ENCODE results near the gene SF3A1. TPM values are rescaled to one million over a fixed set of nuclear protein-coding genes. Genes with fewer than 3 reads are reported as not detected.

Gene SF3A1
- total RNA-seq, 2 experiments from 2014 or later, result 247 to 279 TPM

DNA sequence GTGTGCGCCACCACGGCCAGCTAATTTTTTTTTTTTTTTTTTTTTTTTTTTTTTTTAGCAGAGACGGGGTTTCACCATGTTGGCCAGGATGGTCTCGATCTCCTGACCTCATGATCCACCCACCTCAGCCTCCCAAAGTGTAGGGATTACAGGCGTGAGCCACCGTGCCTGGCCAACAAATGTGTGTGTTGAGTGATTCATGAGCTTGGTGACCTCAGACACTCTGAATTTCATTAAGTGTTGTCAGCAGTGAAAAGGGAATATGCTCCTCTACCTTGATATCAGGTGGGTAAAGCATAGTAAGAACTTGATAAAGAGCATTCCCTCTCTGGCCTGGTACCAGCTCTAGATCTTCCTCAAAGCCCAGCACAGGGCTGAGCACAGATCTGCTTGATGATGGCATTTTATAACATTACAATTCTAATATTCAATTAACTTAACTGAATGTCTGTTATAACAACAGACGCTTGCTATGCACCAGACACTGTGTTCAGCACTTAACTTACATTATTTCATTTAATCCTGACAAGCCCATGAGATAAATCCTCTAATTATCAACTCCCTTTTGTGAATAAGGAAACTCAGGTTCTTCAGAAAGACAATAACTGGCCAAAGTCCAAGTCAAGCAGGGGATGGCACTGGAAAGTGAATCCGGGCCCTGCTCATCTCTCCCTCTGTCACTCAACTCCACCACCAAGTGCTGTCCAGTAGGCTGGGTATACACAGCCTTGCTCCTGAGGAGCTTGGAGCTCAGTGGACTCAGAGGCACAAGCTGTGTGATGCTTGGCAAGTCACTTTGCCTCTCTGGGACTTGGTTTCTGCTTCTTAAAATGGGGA lies 42.9 kb downstream of the SF3A1 start:
- Mint-ChIP-seq H3K4me3 (no peak overlapping the region), H3K27ac (peak overlapping the region; percentile 60), H3K27me3 (no peaks in the 10 kb centered on the region), H3K9me3 (no peaks in the 10 kb centered on the region), H3K36me3 (ENCODE audit: low read depth) (peaks cover 77% of the 10 kb centered on the region), H3K4me1 (peaks cover 97% of the 10 kb centered on the region)
- ChIA-PET POLR2A (no interaction called here), CTCF (interaction anchor here (0.6 to 2.3 kb wide), 11 partner anchors 10 to 112 kb away, joined by 3 to 11 read pairs (median 3); partner anchors contain the start of gene MTFP1)
- no peak for DNase-seq

DNA sequence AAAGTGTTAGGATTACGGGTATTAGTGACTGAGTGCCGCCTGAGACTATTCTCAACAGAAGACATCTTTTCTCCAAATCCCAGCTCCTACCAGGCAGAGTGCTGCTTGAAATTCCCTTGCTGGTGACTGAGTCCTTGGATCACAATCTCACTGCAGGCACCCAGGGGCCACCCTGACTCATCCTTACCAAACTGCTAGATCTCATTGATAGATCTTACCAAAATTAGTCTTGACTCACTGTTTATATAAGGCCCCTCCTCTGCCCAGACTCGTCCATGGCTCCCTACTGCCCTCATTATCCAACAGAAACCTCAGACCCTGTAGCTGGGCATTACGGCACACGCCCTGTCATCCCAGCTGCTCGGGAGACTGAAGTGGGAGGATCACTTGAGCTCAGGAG lies 44.6 kb downstream of the SF3A1 start:
- H3K4me1 Mint-ChIP-seq, result peaks cover 96% of the 10 kb centered on the region
- CTCF ChIA-PET, result interaction anchor here (1.1 to 2.3 kb wide), 6 partner anchors 9 to 219 kb away, joined by 3 to 11 read pairs (median 4); partner anchors contain the start of gene TBC1D10A
- no peaks in the 10 kb centered on the region for H3K9me3 Mint-ChIP-seq
- POLR2A ChIA-PET, result no interaction called here
- peak overlapping the region; percentile 57 for H3K27ac Mint-ChIP-seq
- no peak overlapping the region for H3K4me3 Mint-ChIP-seq
- DNase-seq, result no peak
- no peaks in the 10 kb centered on the region for H3K27me3 Mint-ChIP-seq
- peaks cover 74% of the 10 kb centered on the region for H3K36me3 Mint-ChIP-seq (ENCODE audit: low read depth)

DNA sequence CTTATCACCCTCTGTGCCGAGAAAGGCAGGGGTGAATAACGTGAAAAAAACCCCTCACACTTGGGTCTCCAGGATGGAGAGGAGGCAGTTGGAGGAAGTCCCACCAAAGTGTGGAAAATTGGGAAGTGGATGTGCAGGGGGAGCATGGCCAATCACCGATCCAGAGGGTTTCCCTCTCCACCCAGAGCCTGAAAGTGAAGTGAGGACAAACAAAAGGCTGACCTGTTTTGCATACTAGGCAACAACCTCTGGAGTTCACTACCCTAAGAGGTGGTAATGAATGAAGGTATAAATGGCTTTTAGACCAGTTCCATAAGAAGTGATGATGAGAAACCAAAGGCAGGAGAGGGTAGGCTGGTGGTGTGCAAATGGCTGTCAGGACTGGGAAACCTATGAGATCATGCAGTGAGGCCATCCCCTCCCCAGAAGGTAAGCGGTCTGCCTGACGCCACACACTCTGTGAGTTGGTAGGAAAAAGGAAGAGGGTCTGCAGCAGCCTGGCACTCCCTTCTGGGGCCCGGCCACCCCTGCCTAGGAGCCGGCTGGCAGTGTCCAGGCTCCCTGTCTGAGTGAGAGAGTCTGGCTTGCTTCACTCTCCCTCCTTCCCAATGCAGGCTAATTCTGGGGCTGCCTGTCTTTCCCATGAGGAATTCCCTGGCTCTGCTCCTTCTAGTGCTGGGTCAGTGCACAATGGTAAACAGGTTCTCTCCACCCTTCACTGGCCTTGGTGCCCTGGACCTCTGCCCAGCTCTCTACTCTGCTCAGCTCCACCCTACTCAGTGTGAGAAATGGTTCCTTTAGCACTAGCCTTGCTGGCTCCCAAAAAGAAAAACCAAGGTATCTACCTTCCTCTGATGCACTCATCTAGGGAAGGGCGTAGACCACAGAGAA lies 45.6 kb downstream of the SF3A1 start:
- ChIA-PET POLR2A (interaction anchor here (0.6 kb wide), 2 partner anchors 11 to 43 kb away, joined by 6 to 13 read pairs; no protein-coding TSS in a partner anchor), CTCF (interaction anchor here (0.8 to 15.7 kb wide), 8 partner anchors 8 to 31 kb away, joined by 3 to 138 read pairs (median 4); partner anchors contain the start of genes CASTOR1 and TBC1D10A)
- Mint-ChIP-seq H3K36me3 (ENCODE audit: low read depth) (peaks cover 70% of the 10 kb centered on the region), H3K4me3 (no peak overlapping the region), H3K27ac (peak overlapping the region; percentile 89), H3K9me3 (no peaks in the 10 kb centered on the region), H3K27me3 (no peaks in the 10 kb centered on the region), H3K4me1 (peaks cover 97% of the 10 kb centered on the region)
- DNase-seq, result no peak

DNA sequence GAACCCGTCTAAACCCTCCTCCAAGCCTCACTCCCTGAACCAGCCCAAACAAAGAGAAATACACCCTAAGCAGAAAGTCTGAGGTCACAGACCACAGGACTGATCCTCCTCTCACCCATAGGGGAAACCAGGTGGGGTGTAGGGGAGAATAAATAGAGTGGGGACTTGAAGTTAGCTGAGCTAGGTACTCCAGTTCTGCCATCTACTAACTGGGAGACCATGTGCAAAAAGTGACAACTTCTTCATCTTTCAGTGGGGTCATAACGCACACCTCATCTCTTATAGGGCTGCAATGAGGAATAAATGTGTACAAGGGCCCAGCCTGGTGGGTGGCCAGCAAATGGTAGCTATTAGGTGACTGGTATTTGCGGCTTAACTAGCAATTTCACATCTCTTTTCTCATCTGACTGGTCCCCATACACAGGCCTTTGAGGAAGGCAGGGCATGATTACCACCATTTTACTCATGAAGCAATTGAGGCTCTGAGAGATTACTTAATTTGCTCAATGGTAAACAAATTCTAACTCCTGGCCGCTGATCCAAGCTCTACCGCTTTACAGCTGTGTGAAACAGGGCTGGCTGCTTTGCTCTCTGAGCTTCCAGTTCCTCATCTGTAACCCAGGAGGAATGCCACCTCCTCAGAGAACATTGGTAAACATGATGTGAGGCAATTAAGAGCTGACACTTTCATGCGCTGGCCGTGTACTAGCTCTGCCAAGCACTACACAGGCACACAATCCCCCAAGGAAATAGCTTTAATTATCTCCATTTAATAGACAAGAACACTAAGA lies 46.5 kb downstream of the SF3A1 start:
- H3K9me3 Mint-ChIP-seq, result no peaks in the 10 kb centered on the region

DNA sequence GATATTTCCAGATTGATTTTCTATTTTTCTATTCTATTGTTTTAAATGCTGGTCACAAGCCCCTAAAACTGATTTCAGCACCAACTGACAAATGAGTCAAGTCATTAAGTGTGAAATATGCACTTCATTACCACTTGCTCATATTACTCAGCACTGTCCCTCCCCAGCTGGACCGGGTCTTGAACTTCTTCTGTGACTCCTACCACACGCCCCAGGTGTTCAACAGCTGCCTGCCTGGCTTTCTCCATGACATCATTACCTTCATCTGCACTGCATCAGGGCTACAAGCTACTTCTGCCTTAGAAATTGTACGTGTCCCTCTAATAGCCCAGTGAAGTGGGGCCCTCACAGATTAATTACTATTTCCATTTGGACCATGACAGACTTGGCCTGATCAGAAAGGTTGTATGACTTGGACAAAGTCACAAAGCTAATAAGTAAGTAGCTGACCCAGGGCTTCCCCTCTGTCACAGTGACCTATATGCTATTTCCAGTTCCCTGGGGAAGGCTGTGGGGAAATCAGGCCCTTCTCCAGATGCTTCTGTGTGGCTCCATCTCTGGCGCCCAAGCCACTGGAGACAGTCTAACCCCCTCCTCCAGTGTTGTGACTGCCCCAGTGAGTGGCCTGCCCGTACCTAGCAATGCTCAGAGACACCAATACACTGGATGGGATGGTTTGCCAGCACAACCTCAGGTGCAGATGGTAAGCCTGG lies 48.0 kb downstream of the SF3A1 start:
- no peak for DNase-seq
- Mint-ChIP-seq H3K4me3 (peak overlapping the region; percentile 20), H3K27me3 (no peaks in the 10 kb centered on the region), H3K27ac (peak overlapping the region; percentile 92), H3K36me3 (ENCODE audit: low read depth) (peaks cover 66% of the 10 kb centered on the region), H3K9me3 (no peaks in the 10 kb centered on the region), H3K4me1 (peaks cover 97% of the 10 kb centered on the region)
- ChIA-PET CTCF (interaction anchor here (0.8 to 15.7 kb wide), 7 partner anchors 11 to 180 kb away, joined by 3 to 138 read pairs (median 4); partner anchors contain the start of genes CASTOR1 and RNF215), POLR2A (no interaction called here)

More for the DNA sequence above, 46.5 kb downstream of the SF3A1 start:
- H3K27ac Mint-ChIP-seq, result peak overlapping the region; percentile 89
- H3K4me1 Mint-ChIP-seq, result peaks cover 97% of the 10 kb centered on the region
- ChIA-PET CTCF (interaction anchor here (0.8 to 15.7 kb wide), 6 partner anchors 8 to 32 kb away, joined by 3 to 138 read pairs (median 3); partner anchors contain the start of gene CASTOR1), POLR2A (interaction anchor here (0.6 kb wide), 1 partner anchor 44 kb away, joined by 6 read pairs; no protein-coding TSS in a partner anchor)
- DNase-seq, result peak; percentile 57
- peak overlapping the region; percentile 44 for H3K4me3 Mint-ChIP-seq
- no peaks in the 10 kb centered on the region for H3K27me3 Mint-ChIP-seq
- peaks cover 61% of the 10 kb centered on the region for H3K36me3 Mint-ChIP-seq (ENCODE audit: low read depth)

DNA sequence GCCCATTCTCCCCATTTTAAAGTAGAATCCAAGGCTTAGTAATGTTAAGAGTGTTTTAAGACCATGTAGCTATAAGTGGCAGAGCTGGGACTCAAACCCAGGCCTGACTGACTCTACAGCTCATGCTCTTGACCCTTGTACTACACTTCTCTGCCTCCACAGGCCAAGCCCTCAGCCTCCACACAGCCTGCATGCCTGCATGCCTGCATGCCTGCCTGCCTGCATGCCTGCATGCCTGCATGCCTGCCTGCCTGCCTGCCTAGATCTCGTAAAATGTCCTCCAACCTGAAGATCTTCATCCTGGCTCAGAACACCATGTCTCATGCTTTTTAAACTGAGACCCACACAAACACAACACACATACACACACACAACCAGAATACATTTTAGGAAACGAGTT lies 48.6 kb downstream of the SF3A1 start:
- Mint-ChIP-seq H3K9me3 (no peaks in the 10 kb centered on the region), H3K36me3 (ENCODE audit: low read depth) (peaks cover 69% of the 10 kb centered on the region), H3K4me1 (peaks cover 99% of the 10 kb centered on the region), H3K27me3 (no peaks in the 10 kb centered on the region), H3K4me3 (peak overlapping the region; percentile 20), H3K27ac (peak overlapping the region; percentile 92)
- CTCF ChIA-PET, result interaction anchor here (0.8 to 15.7 kb wide), 6 partner anchors 11 to 80 kb away, joined by 3 to 138 read pairs (median 4); partner anchors contain the start of genes CASTOR1 and RNF215
- POLR2A ChIA-PET, result no interaction called here
- no peak for DNase-seq

DNA sequence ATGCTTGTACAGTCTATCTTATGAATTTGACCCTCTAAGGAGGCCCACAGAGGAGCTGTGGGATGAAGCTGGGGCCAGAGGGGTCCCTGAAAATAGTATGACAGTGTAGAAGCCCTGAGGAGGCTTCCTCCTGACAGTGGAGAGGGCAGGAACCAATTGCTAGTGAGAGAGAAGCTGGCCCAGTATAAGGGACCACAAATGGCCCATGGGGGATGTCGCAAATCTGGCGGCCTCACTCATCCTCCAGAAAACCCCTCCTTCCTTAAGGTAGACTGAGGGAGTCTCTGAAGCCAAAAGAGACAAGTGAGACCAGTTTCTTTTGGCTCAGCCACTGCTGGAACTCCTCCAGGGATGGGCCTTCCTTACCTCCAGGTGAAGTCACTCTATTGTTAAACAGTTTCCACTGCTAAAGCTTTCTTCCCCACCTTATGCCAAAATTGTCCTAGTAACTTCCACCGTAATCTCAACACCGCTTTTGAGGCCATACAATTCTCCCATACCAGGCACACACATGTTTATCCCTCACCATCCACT lies 49.6 kb downstream of the SF3A1 start:
- no peak for DNase-seq
- POLR2A ChIA-PET, result interaction anchor here (1.0 kb wide), 1 partner anchor 50 kb away, joined by 3 read pairs; the partner anchor contains the start of genes CCDC157 and SF3A1
- Mint-ChIP-seq H3K36me3 (ENCODE audit: low read depth) (peaks cover 69% of the 10 kb centered on the region), H3K4me3 (peak overlapping the region; percentile 78), H3K27me3 (no peaks in the 10 kb centered on the region), H3K9me3 (no peaks in the 10 kb centered on the region), H3K27ac (peak overlapping the region; percentile 92), H3K4me1 (peaks cover 99% of the 10 kb centered on the region)
- CTCF ChIA-PET, result interaction anchor here (1.3 to 15.7 kb wide), 4 partner anchors 10 to 84 kb away, joined by 4 to 138 read pairs (median 4); partner anchors contain the start of gene CASTOR1

DNA sequence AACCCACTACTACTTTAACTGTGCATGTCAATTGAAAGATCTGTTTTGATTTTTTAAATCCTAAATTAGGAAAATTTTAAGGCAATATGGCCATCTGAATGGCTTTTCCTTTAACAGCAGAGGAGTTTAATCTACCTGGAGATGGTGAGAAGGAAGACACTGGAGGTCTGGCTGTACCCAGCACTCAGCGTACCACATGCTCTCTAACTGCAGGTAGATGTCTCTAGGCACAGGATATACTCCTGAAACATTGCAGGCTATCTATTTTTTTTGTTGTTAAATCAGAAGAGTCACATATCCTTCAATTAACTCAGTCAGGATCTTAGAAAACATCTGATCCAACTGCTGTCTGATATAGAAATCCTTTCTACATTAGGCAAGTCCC lies 50.1 kb downstream of the SF3A1 start:
- peaks cover 66% of the 10 kb centered on the region for H3K36me3 Mint-ChIP-seq (ENCODE audit: low read depth)
- H3K9me3 Mint-ChIP-seq, result no peaks in the 10 kb centered on the region
- peak overlapping the region; percentile 78 for H3K4me3 Mint-ChIP-seq
- peaks cover 99% of the 10 kb centered on the region for H3K4me1 Mint-ChIP-seq
- H3K27ac Mint-ChIP-seq, result peak overlapping the region; percentile 92
- ChIA-PET POLR2A (interaction anchor here (1.0 kb wide), 1 partner anchor 50 kb away, joined by 3 read pairs; the partner anchor contains the start of genes CCDC157 and SF3A1), CTCF (interaction anchor here (1.1 to 15.7 kb wide), 5 partner anchors 9 to 106 kb away, joined by 3 to 138 read pairs (median 4); partner anchors contain the start of gene CASTOR1)
- no peak for DNase-seq
- no peaks in the 10 kb centered on the region for H3K27me3 Mint-ChIP-seq

DNA sequence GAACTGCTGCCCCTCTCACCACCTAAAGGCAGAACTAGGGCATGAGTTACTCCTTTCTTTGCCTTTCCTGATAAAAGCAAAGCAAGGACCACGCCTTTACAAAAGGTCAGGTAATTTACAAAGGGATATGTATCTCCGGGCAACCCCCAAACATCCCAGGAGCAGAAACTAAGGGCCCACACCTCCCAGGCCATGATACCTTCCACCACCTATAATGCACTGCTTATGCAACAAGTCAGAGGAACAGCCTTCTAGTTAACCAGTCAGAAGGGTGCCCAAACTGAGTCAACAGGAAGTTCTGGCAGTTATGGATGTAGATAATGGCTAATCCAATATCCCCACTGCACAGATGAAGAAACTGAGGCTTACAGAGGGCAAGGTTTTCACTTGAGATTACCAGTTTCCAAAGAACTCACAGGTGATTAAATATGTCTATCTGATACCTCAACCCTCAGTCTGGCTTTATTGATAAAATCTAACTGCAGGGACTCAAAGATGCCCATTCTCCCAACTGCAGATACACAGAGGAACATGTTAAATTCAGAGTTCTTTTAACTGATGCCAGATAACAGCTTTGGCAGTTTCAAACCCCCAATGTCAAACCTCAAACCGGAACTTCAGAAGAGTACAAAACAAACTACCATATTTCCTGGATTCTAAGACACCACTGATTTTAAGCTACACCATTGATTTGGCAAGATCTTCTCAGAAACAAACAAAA lies 50.6 kb downstream of the SF3A1 start:
- Mint-ChIP-seq H3K9me3 (no peaks in the 10 kb centered on the region), H3K4me1 (peaks cover 99% of the 10 kb centered on the region), H3K27me3 (no peaks in the 10 kb centered on the region), H3K27ac (peak overlapping the region; percentile 92), H3K4me3 (peak overlapping the region; percentile 78), H3K36me3 (ENCODE audit: low read depth) (peaks cover 69% of the 10 kb centered on the region)
- POLR2A ChIA-PET, result interaction anchor here (1.0 to 1.8 kb wide), 3 partner anchors 17 to 51 kb away, joined by 3 to 6 read pairs (median 3); partner anchors contain the start of genes CASTOR1, CCDC157, SF3A1 and TBC1D10A
- peak; percentile 67 for DNase-seq
- CTCF ChIA-PET, result interaction anchor here (1.1 to 15.7 kb wide), 4 partner anchors 16 to 106 kb away, joined by 3 to 138 read pairs (median 4); partner anchors contain the start of gene CASTOR1

DNA sequence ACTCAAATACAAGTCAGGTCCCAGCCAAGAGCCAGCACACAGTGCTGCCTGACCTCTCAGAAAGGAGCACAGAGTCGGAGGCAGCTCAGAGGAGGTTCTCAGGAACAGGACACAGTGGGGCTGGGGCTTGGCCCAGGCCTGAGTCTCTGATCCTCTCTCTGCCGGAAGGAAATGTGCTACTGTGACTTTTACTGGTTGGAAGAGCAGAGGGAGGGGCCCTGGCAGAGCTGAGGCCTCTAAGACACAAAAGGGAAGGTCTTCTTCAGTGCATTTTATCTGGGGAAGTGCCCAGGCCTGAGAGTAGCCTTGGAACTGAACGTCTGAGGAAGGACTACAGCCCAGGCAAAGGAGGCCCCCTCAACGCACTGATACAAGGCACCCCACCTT lies 51.2 kb downstream of the SF3A1 start:
- Mint-ChIP-seq H3K4me1 (peaks cover 99% of the 10 kb centered on the region), H3K27ac (peak overlapping the region; percentile 92), H3K4me3 (peak overlapping the region; percentile 78), H3K27me3 (no peaks in the 10 kb centered on the region), H3K36me3 (ENCODE audit: low read depth) (peaks cover 69% of the 10 kb centered on the region), H3K9me3 (no peaks in the 10 kb centered on the region)
- ChIA-PET CTCF (interaction anchor here (1.1 to 15.7 kb wide), 3 partner anchors 16 to 107 kb away, joined by 3 to 138 read pairs (median 4); partner anchors contain the start of gene CASTOR1), POLR2A (interaction anchor here (1.0 to 1.8 kb wide), 2 partner anchors 17 to 21 kb away, joined by 3 to 6 read pairs; partner anchors contain the start of genes CASTOR1 and TBC1D10A)
- peak; percentile 80 for DNase-seq
